ENCODE results near the gene GAS7. TPM values are rescaled to one million over a fixed set of nuclear protein-coding genes. Genes with fewer than 3 reads are reported as not detected.
"Not testable (repeated sequence)": the region's sequence is repeated elsewhere in the genome, so short reads cannot be mapped to it uniquely, and the experiment has no call there.

The GAS7 gene
- polyA plus RNA-seq, 6 donors from 2014 or later: 1.1 to 3.6 (median 1.8) TPM; not detected in 1

- no peak for ATAC-seq (ENCODE audit: low read depth in 2 of 2)
- Mint-ChIP-seq H3K4me1 (peaks cover 21 to 40% (median 26%) of the 10 kb centered on the region in 3 donors), H3K36me3 (no peaks in the 10 kb centered on the region), H3K27ac (peak overlapping the region in 1 of 6 donors; percentile 84), H3K4me3 (peak overlapping the region in 3 of 8 donors; percentile 2 to 64 (median 6)), H3K9me3 (no peaks in the 10 kb centered on the region), H3K27me3 (no peaks in the 10 kb centered on the region)
- DNase-seq: no peak
These were observed 166.1 kb downstream of the GAS7 start for GRCh38 chr17:10032118-10032852.

GRCh38 chr17:10031606-10032005 is 166.8 kb downstream of the GAS7 start:
- Mint-ChIP-seq H3K4me3 (no peak overlapping the region), H3K9me3 (no peaks in the 10 kb centered on the region), H3K27ac (no peak overlapping the region), H3K27me3 (no peaks in the 10 kb centered on the region), H3K4me1 (peaks cover 21 to 40% (median 26%) of the 10 kb centered on the region in 3 donors), H3K36me3 (no peaks in the 10 kb centered on the region)
- DNase-seq: no peak
- no peak for ATAC-seq (ENCODE audit: low read depth in 2 of 2)

DNA sequence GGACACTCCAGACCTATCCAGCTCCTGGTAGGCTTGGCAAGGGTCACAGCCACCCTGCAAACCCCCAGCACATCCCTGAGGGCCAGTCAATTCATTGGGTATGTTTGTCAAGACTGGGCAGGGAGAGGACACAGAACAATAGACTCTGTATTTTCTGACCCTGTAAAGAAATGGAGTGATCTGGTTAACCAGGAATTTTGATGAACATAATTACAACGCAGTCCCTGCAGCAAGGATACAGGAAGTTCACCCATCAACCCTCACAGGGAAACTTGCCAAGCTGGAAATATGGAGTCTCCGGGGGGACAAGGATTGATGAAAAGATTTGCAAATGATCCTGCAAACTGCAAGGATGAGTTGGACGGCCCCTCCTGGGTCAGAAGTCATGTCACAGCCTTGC is 167.3 kb downstream of the GAS7 start:
- no peaks in the 10 kb centered on the region for H3K36me3 Mint-ChIP-seq
- H3K27me3 Mint-ChIP-seq: no peaks in the 10 kb centered on the region
- DNase-seq: no peak
- no peaks in the 10 kb centered on the region for H3K9me3 Mint-ChIP-seq
- H3K27ac Mint-ChIP-seq: no peak overlapping the region
- ATAC-seq (ENCODE audit: low read depth in 2 of 2): no peak
- peaks cover 21 to 39% (median 26%) of the 10 kb centered on the region in 3 donors for H3K4me1 Mint-ChIP-seq
- no peak overlapping the region for H3K4me3 Mint-ChIP-seq

DNA sequence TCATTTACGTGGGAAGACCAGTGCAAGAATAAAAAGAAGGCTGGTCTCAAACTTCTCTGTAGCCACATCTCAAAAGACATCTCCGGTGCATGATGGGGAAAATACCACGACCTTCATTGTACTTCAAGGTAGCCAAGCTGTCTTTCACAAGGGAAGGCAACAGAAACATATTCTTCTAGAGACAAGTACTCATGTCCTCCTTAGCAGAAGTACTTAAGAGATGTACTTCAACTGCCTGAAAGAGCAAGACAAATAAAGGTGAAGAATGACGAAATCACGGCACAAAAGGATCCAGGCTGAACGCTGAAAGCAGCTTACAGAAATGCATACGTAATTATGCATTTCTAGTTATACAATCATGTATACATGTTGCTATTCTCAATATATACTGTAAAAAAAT is 169.3 kb downstream of the GAS7 start:
- H3K4me1 Mint-ChIP-seq: peaks cover 16 to 29% (median 21%) of the 10 kb centered on the region in 3 donors
- DNase-seq (no peak), ATAC-seq (ENCODE audit: low read depth in 2 of 2) (no peak)
- no peaks in the 10 kb centered on the region for H3K9me3 Mint-ChIP-seq
- no peaks in the 10 kb centered on the region for H3K36me3 Mint-ChIP-seq
- no peak overlapping the region for H3K4me3 Mint-ChIP-seq
- H3K27me3 Mint-ChIP-seq: no peaks in the 10 kb centered on the region
- peak overlapping the region in 2 of 6 donors; percentile 16 to 40 for H3K27ac Mint-ChIP-seq

DNA sequence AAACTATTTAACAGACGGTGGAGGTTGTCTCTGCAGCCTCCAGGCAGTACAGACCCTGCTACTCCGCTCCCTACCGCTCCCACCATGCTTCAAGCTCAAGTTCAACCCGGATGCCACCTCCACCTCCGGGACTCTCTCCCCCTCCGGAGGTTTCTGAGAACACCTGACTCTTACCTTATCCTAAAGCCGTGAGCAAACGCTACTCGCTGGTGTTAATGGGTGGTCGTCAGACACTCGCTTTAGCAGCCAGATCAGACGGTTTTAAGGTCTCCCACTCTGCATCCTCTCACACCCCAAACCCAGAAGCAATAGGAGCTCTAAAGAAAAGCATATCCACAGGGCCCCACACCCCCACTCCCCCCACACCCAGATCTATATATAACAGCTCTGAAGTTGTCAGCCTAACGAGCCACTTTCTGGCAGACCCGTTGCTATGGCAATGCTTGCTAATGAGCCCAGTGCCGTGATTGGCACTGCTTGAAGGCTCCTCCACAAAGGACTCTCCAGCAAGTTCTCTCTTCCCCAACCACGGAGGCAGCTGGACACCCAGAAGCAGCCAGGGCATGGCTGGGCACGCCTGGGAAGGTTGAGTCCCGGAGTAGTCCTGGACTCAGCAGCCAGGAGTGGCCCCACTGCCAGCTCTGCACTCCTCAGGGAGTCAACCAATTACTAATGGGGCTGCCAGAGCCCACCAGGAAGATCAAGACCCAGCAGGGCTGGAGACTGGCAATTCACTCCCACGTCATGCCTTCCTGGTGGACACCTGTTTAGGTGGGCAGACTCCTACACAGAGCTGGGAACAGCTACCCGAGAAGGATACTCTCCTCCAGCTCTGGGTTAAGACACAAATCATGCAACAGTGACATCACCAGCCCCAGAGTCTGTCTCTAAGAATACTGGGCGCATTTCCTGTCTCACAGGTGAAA is 172.2 kb downstream of the GAS7 start:
- ATAC-seq (ENCODE audit: low read depth in 2 of 2): no peak
- H3K4me3 Mint-ChIP-seq: no peak overlapping the region
- H3K27me3 Mint-ChIP-seq: no peaks in the 10 kb centered on the region
- no peaks in the 10 kb centered on the region for H3K9me3 Mint-ChIP-seq
- no peaks in the 10 kb centered on the region for H3K36me3 Mint-ChIP-seq
- peaks cover 0 to 11% (median 0%) of the 10 kb centered on the region in 3 donors for H3K4me1 Mint-ChIP-seq
- H3K27ac Mint-ChIP-seq: no peak overlapping the region
- DNase-seq: no peak

GRCh38 chr17:10025224-10025623 is 173.2 kb downstream of the GAS7 start:
- H3K27ac Mint-ChIP-seq: no peak overlapping the region
- H3K4me3 Mint-ChIP-seq: no peak overlapping the region
- ATAC-seq (ENCODE audit: low read depth in 2 of 2): no peak
- H3K4me1 Mint-ChIP-seq: peaks cover 0 to 12% (median 0%) of the 10 kb centered on the region in 3 donors
- H3K9me3 Mint-ChIP-seq: no peaks in the 10 kb centered on the region
- H3K36me3 Mint-ChIP-seq: no peaks in the 10 kb centered on the region
- DNase-seq: no peak
- H3K27me3 Mint-ChIP-seq: no peaks in the 10 kb centered on the region

- peak overlapping the region in 2 of 6 donors; percentile 22 to 69 for H3K27ac Mint-ChIP-seq
- H3K36me3 Mint-ChIP-seq: no peaks in the 10 kb centered on the region
- peaks cover 11 to 28% (median 26%) of the 10 kb centered on the region in 3 donors for H3K4me1 Mint-ChIP-seq
- no peak overlapping the region for H3K4me3 Mint-ChIP-seq
- H3K27me3 Mint-ChIP-seq: no peaks in the 10 kb centered on the region
- H3K9me3 Mint-ChIP-seq: no peaks in the 10 kb centered on the region
- no peak for ATAC-seq (ENCODE audit: low read depth in 2 of 2)
- no peak for DNase-seq
These were observed 176.0 kb downstream of the GAS7 start for GRCh38 chr17:10022416-10022815.

GRCh38 chr17:10021272-10021984 is 177.0 kb downstream of the GAS7 start:
- Mint-ChIP-seq H3K4me3 (peak overlapping the region in 1 of 8 donors; percentile 3), H3K27ac (peak overlapping the region in 2 of 6 donors; percentile 50 to 69), H3K27me3 (no peaks in the 10 kb centered on the region), H3K4me1 (peaks cover 11 to 32% (median 28%) of the 10 kb centered on the region in 3 donors), H3K9me3 (no peaks in the 10 kb centered on the region), H3K36me3 (no peaks in the 10 kb centered on the region)
- ATAC-seq (ENCODE audit: low read depth in 2 of 2): no peak
- no peak for DNase-seq

GRCh38 chr17:10019941-10020451 is 178.4 kb downstream of the GAS7 start:
- DNase-seq (no peak), ATAC-seq (ENCODE audit: low read depth in 2 of 2) (no peak)
- Mint-ChIP-seq H3K9me3 (no peaks in the 10 kb centered on the region), H3K4me1 (peaks cover 19 to 41% (median 36%) of the 10 kb centered on the region in 3 donors), H3K27me3 (no peaks in the 10 kb centered on the region), H3K27ac (peak overlapping the region in 4 of 6 donors; percentile 64 to 96 (median 77)), H3K4me3 (peak overlapping the region in 1 of 8 donors; percentile 33), H3K36me3 (no peaks in the 10 kb centered on the region)

DNA sequence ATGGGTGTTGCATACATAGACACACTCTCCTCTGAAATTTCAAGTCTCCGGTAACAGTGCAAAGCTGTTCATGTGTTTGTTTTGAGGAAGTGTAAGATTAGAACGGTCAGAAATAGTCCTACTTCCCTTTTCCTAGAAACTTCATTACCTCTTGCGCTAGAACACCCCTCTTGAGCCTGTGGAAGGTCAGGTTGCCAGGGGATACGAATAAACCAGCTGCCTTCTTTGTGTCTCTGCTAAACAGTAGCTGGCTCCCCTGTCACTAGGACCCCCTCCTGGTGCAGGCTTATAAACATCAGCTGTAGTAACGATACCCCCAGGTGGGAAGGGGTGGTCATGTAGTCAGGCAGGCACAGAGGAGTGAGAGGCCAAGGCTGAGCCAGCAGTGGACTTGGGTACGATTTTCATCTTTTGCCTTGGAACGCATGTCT is 179.9 kb downstream of the GAS7 start:
- peak; percentile 93 to 94 for ATAC-seq (ENCODE audit: low read depth in 2 of 2)
- Mint-ChIP-seq H3K27me3 (no peaks in the 10 kb centered on the region), H3K9me3 (no peaks in the 10 kb centered on the region), H3K4me1 (peaks cover 31 to 56% (median 51%) of the 10 kb centered on the region in 3 donors), H3K36me3 (no peaks in the 10 kb centered on the region), H3K27ac (peak overlapping the region; percentile 45 to 96 (median 89)), H3K4me3 (peak overlapping the region; percentile 4 to 87 (median 68))
- DNase-seq: peak; percentile 71

DNA sequence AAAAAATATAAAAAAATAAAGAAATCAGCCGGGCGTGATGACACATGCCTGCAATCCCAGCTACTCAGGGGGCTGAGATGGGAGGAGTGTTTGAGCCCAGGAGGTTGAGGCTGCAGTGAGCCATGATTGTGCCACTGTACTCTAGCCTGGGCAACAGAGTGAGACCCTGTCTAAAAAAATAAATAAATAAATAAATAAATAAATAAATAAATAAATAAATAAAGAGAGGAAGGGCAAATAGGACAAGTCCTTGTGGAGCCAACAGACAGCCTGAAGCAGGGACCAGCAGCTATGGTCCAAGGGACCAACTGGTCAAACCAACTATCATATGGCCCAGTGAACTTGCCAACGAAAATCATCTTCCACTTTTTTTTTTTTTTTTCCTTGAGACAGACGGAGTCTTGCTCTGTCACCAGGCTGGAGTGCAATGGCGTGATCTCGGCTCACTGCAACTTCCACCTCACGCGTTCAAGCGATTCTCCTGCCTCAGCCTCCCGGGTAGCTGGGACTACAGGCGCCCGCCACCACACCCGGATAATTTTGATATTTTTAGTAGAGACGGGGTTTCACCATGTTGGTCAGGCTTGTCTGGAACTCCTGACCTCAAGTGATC is 181.3 kb downstream of the GAS7 start:
- Mint-ChIP-seq H3K4me3 (peak overlapping the region in 2 of 8 donors; percentile 2 to 19), H3K4me1 (peaks cover 37 to 63% (median 56%) of the 10 kb centered on the region in 3 donors), H3K27ac (peak overlapping the region in 4 of 6 donors; percentile 15 to 83 (median 56))
- H3K36me3 Mint-ChIP-seq; ATAC-seq (ENCODE audit: low read depth in 2 of 2); DNase-seq; H3K9me3 Mint-ChIP-seq; H3K27me3 Mint-ChIP-seq: not testable (repeated sequence)

- DNase-seq (peak; percentile 24), ATAC-seq (ENCODE audit: low read depth in 2 of 2) (peak; percentile 57)
- Mint-ChIP-seq H3K36me3 (no peaks in the 10 kb centered on the region), H3K27ac (peak overlapping the region in 5 of 6 donors; percentile 70 to 94 (median 81)), H3K9me3 (no peaks in the 10 kb centered on the region), H3K4me1 (peaks cover 31 to 47% (median 38%) of the 10 kb centered on the region in 3 donors), H3K4me3 (peak overlapping the region in 4 of 8 donors; percentile 13 to 38 (median 33)), H3K27me3 (no peaks in the 10 kb centered on the region)
These were observed 184.9 kb downstream of the GAS7 start for GRCh38 chr17:10013365-10014112.

Data from naive B cell (primary cell).